Activated CD8-positive, alpha-beta memory T cell treated with anti-CD3 and anti-CD28 coated beads, Interleukin-2, amount 50 U/mL, for 24 hours (primary cell): ENCODE results near the gene DCLRE1C.
"Not testable (repeated sequence)": the region's sequence is repeated elsewhere in the genome, so short reads cannot be mapped to it uniquely, and the experiment has no call there.

Experiments
- DNase-seq: peaks from one replicate; pipeline ENCODE4 v3.0.0-alpha.2; 2020; ENCODE audit errors: extremely low read depth

The DCLRE1C gene

GRCh38 chr10:14945108-14945507 lies 8.8 kb downstream of the DCLRE1C start:
- no peak for DNase-seq

DNA sequence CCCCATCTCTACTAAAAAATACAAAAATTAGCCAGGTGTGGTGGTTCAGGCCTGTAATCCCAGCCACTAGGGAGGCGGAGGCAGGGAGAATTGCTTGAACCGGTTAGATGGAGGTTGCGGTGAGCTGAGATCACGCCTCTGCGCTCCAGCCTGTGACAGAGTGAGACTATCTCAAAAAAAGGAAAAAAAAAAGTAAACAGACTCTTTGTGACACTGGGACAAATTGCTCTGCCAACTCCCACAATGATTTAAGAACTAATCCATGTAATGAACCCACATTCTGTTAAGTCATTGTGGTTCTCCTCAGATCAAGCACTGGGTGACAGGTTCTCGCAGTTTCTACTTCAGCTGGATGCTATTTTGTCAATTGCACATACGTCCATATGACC lies 11.0 kb downstream of the DCLRE1C start:
- DNase-seq = not testable (repeated sequence)

DNA sequence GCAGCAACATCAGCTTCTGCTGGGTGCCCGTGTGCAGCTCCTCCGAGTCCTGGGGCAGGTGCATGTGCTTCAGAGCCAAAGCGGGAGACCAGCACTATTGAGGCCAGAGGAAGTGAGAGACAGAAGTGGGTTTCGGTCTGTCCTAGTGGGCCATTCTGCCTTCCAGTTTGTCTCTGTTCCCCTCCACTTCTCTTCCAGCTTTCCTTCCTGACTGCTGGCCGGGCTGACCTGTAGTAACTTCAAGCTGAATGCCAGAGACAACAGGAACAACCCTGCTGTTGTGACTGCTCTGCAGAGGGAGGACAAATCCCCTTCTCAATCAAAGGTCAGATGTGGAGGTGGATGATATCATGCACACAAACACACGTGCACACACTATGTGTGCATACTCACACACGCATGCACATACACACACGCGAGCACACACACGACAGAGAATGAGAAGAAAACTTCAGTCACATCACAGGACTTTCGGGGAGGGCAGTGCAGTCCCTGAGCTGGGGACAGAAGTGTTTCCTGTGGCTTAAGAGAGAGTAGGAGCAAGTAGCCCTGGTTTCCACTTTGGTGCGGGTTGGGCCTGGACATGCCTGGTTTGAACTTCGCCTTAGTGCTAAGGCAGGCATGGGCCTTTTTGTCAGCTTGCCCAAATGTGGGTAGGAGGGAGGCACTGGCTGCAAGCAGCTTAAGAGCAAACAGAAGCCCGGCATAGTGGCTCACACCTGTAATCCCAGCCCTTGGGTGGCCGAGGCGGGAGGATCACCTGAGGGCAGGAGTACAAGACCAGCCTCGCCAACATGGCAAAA lies 11.5 kb downstream of the DCLRE1C start:
- not testable (repeated sequence) for DNase-seq

- not testable (repeated sequence) for DNase-seq
Observed at GRCh38 chr10:14938971-14939370, 14.9 kb downstream of the DCLRE1C start.

GRCh38 chr10:14936584-14936983 lies 17.3 kb downstream of the DCLRE1C start:
- no peak for DNase-seq

DNA sequence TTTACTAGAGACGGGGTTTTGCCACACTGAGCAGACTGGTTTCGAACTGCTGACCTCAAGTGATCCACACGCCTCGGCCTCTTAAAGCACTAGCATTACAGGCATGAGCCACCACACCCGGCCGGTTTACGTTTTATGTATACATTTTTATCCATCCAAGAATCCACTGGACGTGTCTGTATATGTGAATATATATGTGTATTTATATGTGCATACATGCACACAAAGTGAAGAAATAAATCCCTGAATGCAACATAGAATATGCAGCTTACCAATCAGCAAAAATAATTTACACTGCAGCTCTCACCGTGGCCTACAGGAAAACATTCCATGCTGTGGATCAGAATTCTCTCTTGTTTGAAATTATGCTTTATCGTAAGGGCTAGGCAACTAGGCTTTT lies 23.3 kb downstream of the DCLRE1C start:
- DNase-seq = no peak

DNA sequence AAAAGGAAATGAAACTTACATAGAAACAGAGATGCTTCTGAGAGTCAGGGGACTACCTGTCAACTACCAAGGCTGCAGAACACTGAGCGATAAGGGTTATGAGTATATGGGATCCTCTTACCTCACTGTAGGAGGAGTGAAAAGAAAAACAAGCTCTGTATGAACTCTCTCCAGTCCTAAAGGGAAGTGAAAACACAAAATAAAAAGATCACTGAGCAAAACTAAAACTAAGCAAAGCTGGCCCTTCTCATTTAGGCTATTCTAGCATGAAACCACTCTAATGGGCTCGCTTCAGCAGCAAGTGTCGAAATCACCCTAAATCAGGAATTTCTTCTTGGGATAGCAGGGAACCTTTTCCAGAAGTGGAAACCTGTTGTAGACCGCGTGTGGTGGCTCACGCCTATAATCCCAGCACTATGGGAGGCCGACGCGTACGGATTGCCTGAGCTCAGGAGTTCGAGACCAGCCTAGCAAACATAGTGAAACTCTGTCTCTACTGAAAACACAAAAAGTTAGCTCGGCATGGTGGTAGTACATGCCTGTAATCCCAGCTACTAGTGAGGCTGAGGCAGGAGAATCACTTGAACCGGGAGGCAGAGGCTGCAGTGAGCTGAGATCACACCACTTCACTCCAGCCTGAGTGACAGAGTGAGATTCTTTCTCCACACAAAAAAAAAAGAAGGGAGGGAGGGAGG lies 27.0 kb downstream of the DCLRE1C start:
- no peak for DNase-seq

DNA sequence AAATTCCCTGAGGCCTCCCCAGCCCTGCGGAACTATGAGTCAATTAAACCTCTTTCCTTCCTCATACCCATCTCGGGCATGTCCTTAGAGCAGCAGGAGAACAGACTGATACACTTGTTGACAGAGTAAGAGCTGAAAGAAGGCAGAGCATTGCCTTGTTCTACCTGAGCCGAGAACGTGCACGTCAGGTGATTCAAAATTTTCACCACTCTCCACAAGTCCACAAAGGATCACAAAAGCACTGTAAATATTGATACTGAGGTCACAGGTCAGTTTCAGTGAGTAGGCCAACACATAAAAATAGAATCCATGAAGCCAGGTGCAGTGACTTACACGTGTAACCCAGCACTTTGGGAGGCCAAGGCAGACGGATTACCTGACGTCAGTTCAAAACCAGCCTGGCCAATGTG lies 27.8 kb downstream of the DCLRE1C start:
- DNase-seq = no peak

GRCh38 chr10:14925268-14925667 lies 28.6 kb downstream of the DCLRE1C start:
- DNase-seq = no peak

DNA sequence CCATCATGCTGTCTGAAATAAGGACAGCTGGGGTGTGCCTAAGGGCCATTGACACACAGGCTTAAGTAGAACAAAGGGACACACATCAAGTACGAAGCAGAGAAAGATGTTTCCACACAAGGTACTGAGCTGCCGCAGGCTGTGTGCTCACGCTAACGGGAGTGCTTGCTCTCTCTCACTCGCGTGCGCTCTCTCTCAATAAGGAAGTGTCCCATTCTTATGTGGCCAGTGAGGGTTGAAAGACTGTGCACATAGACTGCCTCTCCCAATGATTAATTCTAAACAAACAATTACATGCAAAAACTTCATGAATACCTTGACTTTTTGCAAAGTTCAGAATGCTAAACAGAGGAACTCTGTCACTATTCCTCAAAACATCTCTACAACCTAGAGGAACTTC lies 29.9 kb downstream of the DCLRE1C start:
- no peak for DNase-seq

DNA sequence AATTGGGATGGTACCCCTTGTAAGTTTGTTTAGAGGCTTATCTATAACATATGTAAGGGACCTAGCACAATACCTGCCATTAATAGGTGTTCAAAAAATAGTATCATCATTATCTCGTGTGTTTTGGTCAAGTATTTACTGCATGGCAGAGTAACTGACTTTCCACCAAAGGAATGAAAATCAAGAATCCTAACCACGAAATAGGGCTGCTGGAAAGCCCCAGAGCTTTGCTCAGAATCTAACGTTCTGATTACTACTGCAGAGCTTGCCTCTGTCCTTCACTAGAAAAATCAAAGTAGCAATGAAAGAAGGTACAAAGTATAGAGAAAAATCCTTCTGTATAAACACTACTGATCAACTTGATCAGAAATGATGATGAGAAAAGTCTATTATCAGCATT lies 34.9 kb downstream of the DCLRE1C start:
- DNase-seq = no peak

GRCh38 chr10:14917827-14918226 lies 36.1 kb downstream of the DCLRE1C start:
- no peak for DNase-seq

GRCh38 chr10:14916600-14916999 lies 37.3 kb downstream of the DCLRE1C start:
- no peak for DNase-seq

DNA sequence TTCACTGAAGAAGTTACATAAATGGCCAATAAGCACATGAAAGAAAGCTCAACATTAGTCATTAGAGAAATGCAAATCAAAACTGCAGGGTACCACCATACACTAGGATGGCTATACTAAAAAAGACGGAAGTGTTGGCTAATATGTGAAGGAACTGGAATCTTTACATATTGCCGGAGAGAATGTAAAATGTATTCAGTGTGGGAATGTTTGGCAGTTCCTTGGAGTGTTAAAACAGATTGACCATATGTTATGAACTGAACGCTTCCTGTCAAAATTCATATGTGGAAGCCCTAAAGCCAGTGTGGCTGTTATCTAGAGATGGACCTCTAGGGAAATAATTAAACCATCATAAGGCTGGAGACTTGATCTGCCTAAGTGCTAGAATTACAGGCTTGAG lies 42.1 kb downstream of the DCLRE1C start:
- DNase-seq = no peak

DNA sequence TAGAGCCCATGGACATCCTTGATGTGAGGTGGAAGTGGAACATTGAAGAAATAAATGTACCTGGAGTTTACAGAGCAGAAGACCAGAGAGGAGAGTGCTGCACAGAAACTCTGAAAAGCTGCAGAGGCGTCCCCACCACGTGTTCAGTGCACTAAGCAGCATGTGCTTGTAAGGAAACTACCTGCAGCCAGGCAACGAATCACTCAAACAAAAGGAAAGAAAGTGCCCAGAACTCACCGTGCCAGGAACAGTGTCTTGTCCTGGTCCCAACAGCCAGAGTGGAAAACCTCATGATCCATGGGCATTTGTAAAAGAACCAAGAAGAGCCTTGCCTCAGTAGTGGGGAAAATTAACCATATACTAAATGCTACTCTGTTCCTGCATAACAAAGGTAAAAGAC lies 42.9 kb downstream of the DCLRE1C start:
- no peak for DNase-seq

GRCh38 chr10:14909101-14909500 lies 44.8 kb downstream of the DCLRE1C start:
- no peak for DNase-seq

- not testable (repeated sequence) for DNase-seq
Observed at GRCh38 chr10:14907591-14907990, 46.3 kb downstream of the DCLRE1C start.

DNA sequence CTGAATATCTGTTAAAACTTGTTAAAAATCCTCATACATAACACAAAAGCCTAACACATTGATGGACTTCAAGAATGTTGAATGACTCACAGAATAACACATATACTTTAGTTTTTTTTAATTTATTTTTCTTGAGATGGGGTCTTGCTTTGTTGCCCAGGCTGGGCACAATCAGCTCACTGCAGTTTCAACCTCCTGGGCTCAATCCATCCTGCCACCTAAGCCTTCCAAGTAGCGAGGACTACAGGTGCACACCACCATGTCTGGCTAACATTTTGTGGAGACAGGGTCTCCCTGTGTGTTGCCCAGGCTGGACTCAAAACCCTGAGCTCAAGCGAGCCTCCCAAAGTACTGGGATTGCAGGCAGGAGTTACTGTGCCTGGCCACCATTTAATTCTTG lies 47.1 kb downstream of the DCLRE1C start:
- no peak for DNase-seq

DNA sequence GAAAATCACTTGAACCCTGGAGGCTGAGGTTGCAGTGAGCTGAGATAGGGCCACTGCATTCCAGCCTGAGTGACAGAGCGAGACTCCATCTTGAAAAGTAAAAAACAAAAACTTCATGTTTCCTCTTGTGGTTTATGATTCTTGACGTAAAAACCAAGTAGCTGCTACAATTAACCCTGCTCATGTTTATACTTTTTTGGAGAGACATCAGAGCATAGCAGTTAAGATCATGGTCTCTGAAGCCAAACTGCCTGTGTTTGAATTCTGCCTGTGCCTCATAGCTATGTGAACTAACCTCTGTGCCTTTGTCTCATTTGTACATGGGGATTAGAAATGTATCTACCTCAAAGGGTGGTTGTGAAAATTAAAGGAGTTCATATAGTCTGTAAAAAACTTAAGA lies 48.0 kb downstream of the DCLRE1C start:
- DNase-seq = no peak

- DNase-seq = no peak
Observed at GRCh38 chr10:14904864-14905263, 49.0 kb downstream of the DCLRE1C start.

- no peak for DNase-seq
Observed at GRCh38 chr10:14904316-14904732, 49.6 kb downstream of the DCLRE1C start.

- DNase-seq = no peak
Observed at GRCh38 chr10:14891151-14891550, 62.7 kb downstream of the DCLRE1C start.

GRCh38 chr10:14889318-14889717 lies 64.6 kb downstream of the DCLRE1C start:
- DNase-seq = no peak
